Stimulated activated CD8-positive, alpha-beta memory T cell treated with anti-CD3 and anti-CD28 coated beads, Interleukin-7, amount 100 ng/mL, for 24 hours (primary cell): Measurements from ENCODE around the gene SIRPB1.
"Not testable (repeated sequence)": the region's sequence is repeated elsewhere in the genome, so short reads cannot be mapped to it uniquely, and the experiment has no call there.

Source experiments
- DNase-seq: peaks from one replicate; pipeline ENCODE4 v3.0.0-alpha.2; 2020; ENCODE audit warnings: low read depth

The SIRPB1 gene

DNA sequence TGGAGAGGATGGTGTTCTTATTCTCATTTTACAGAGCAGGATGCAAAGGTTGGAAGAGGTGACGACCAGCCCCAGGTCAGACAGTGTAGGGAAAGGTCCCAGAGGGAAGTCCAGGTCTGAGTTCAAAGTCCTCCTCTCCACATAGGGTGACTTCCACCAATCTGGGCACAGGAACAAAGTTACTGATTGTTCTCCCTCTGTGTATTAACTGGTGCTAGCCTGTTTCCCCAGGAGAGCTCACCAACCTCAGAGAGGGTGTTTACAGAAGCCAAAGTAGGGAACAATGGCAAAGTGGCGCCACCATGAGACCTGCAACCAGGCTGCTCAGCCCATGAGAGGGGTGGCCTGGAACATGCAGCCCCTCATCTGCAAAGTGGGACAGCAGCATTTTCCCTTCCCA lies 16.8 kb upstream of the SIRPB1 start:
- no peak for DNase-seq

DNA sequence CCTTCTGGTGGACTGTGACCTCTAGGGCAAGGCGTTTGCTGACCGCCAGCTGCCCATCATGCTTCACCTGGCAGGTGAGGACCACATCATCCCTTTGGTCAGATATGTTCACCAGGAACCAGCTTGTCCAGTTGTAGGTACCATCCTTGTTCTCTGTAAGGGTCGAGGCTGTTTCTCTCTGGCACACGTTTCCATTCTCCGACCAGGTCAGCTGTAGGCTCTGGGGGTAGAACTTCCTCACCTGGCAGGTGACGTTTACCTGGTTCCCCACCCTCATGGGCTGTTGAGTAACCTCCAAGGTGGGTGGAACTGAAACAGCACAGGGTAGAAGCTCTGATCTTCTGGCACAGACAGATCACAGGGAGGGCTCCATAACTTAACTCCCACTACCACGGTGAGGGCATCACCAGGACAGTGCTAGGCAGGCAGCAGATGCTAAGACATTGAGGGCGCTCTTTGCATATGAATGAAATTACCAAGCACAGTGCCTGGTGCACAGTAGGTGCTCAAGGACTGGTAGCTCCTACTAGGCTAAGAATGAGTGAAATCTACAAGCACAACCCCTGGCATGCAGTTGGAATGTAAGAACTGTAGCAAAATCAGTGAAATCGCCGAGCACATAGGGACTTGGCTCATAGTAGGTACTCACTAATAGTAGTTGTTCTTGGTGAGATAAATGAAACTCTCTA lies 15.6 kb upstream of the SIRPB1 start:
- DNase-seq = no peak

DNA sequence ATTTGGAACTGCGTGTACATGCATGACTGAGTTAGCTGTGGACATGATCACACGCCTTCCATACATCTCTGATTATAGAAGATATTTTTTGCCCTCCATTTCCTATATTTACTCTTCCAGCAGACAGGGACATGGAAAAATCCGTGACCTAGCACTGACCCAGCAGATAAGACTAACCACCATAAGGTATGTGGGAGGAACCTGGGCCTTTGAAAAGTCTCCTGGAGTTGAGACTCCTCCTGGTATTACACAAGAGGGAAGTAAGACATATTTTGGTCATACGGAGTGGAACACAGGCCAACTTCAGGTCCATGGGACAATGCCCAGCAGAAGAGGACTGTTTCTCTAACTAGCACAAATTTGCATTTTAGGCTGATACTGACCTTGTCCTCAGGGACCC lies 13.7 kb upstream of the SIRPB1 start:
- no peak for DNase-seq

DNA sequence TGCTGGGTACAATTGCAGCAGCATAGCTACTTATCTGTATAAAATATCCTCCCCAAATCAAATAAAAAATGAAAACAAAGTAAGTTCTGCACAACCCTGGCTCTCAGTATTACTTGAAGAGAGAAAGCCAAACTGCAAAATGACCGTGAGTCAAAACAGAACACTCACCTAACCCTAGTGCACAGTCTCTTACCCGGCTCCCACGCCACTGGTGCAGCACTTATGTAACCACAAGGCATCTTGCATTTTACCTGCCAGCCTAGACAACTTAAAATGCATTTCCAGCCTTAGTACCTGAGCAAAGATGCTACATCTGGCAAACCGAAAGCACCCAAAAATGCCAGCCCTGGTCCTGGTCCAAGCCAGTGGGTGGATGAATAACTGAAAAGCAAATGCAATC lies 12.4 kb upstream of the SIRPB1 start:
- no peak for DNase-seq

- DNase-seq = no peak
Measured at GRCh38 chr20:1631309-1632151, 11.7 kb upstream of the SIRPB1 start.

GRCh38 chr20:1630186-1630585 lies 10.4 kb upstream of the SIRPB1 start:
- DNase-seq = no peak

GRCh38 chr20:1629321-1629720 lies 9.5 kb upstream of the SIRPB1 start:
- no peak for DNase-seq

- DNase-seq = no peak
Measured at GRCh38 chr20:1628621-1629020, 8.8 kb upstream of the SIRPB1 start.

- DNase-seq = no peak
Measured at GRCh38 chr20:1627200-1627550, 7.4 kb upstream of the SIRPB1 start.

GRCh38 chr20:1626528-1627199 lies 6.9 kb upstream of the SIRPB1 start:
- no peak for DNase-seq

GRCh38 chr20:1625083-1625690 lies 5.4 kb upstream of the SIRPB1 start:
- no peak for DNase-seq

DNA sequence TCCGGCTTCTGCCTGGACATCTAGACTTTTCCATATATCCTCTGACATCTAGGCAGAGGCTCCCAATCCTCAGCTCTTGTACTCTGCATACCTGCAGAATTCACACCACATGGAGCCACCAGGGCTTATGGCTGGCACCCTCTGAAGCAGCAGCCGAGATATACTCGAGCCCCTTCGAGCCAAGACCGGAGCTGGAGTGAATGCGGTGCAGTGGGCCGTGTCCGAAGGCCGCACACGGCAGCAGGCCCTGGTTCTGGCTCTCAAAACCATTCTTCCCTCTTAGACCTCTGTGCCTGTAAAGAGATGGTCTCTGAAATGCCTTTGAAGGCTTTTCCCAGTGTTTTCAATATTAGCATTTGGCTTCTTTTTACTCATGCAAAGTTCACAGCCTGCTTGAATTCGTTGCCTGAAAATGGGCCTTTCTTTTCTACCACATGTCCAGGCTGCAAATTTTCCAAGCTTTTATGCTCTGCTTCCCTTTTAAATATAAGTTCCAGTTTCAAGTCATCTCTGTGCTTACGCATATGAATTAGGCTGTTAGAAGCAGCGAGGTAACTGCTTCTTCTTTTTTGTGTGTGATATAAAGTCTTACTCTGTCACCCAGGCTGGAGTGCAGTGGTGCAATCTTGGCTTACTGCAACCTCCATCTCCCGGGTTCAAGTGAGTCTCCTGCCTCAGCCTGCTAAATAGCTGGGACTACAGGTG lies 3.8 kb upstream of the SIRPB1 start:
- no peak for DNase-seq

GRCh38 chr20:1622450-1622849 lies 2.6 kb upstream of the SIRPB1 start:
- no peak for DNase-seq

DNA sequence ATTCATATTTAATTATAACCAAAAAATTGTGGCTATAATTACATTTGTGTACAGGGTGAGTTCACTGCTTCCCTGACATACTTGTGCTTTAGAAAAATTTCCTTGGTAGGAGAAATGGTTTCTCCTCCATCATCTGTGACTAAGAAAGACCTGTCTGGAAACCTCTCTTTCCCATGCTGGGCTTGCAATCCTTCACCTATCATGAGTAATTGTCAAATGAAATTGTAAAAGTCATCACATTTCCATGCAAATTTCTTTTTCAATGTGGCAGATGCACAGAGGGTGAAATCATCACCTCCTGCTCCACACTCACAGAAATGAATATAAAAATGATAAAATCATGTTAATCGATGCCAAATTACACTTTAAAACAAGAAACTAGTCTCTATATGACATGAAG lies 1.5 kb upstream of the SIRPB1 start:
- no peak for DNase-seq

DNA sequence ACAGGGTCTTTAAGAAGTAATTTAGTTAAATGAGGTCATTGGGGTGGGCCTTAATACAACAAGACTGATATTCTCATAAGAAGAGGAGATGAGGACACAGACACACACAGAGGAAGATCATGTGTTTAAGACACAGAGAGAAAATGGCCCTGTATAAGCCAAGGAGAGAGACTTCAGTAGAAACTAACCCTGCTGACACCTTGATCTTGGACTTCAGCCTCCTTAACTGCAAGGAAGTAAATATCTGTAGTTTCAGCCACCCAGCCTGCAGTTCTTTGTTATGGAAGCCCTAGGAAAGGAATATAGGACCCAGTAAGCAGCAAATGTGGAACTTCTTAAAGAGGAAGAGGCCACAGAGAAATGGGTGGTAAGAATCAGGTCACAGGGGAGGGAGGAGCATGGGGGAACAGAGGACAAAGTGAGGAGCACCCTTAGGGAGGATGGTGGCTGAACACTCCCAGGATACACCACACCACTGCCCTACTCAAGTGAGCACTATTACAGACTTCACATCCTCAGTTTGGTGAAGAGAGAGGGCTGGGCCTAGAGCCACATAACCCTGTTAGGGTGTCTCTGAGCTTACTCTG lies 762 bp downstream of the SIRPB1 start:
- DNase-seq = no peak

DNA sequence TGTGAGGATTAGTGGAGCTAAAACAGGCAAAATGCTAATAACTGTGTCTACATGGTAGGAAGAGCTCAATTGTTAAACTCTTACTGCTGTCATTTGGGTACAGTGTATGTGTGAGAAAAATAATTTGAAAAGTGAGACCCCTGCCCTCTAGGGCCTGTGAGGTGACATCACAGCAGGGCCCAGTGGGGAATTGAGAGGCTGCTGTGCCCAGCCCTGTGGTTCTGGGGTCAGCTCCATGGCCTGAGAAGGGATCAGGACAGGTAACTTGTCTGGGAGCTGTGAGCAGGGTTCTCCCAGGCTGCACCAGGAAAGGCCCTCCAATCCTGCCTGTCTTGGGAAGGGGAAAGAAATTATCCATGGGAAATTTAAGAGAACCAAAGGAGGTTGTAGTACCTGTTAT lies 1.3 kb downstream of the SIRPB1 start:
- no peak for DNase-seq

- DNase-seq = no peak
Measured at GRCh38 chr20:1616858-1617434, 2.9 kb downstream of the SIRPB1 start.

- DNase-seq = not testable (repeated sequence)
Measured at GRCh38 chr20:1610404-1610803, 9.4 kb downstream of the SIRPB1 start.

- DNase-seq = not testable (repeated sequence)
Measured at GRCh38 chr20:1608678-1609347, 11.0 kb downstream of the SIRPB1 start.

GRCh38 chr20:1600736-1601135 lies 19.1 kb downstream of the SIRPB1 start:
- DNase-seq = no peak

- no peak for DNase-seq
Measured at GRCh38 chr20:1595333-1595732, 24.5 kb downstream of the SIRPB1 start.
